Trophoblast cell (in vitro differentiated cells and primary cell): ENCODE measurements around the gene CD180.

Experiments
- DNase-seq, 2 donors: peaks; one replicate each; pipeline ENCODE4 v3.0.0-alpha.2; 2016
- H2AFZ ChIP-seq: 2 replicates; pipeline ENCODE4 v1.6.1; 2013; ENCODE audit warnings: low read length, moderate library complexity, mild to moderate bottlenecking; ENCODE audit not compliant: insufficient read depth, poor library complexity
- H2AK5ac ChIP-seq: 2 replicates; pipeline ENCODE4 v1.6.1; 2013; ENCODE audit warnings: mild to moderate bottlenecking, low read length
- H2BK120ac ChIP-seq: 2 replicates; pipeline ENCODE4 v1.6.1; 2013; ENCODE audit warnings: low read length, mild to moderate bottlenecking, moderate library complexity; ENCODE audit not compliant: insufficient read depth, poor library complexity
- H2BK12ac ChIP-seq: 2 replicates; pipeline ENCODE4 v1.6.1; 2013; ENCODE audit warnings: mild to moderate bottlenecking, low read length, moderate library complexity
- H2BK5ac ChIP-seq: 2 replicates; pipeline ENCODE4 v1.6.1; 2013; ENCODE audit warnings: low read length, low read depth, moderate library complexity, mild to moderate bottlenecking; ENCODE audit not compliant: poor library complexity
- H3K14ac ChIP-seq: 2 replicates; pipeline ENCODE4 v1.6.1; 2013; ENCODE audit warnings: mild to moderate bottlenecking, low read length
- H3K18ac ChIP-seq: 2 replicates; pipeline ENCODE4 v1.6.1; 2013; ENCODE audit warnings: mild to moderate bottlenecking, low read length
- H3K23ac ChIP-seq: 2 replicates; pipeline ENCODE4 v1.6.1; 2013; ENCODE audit warnings: low read length
- H3K27ac ChIP-seq: 2 replicates; pipeline ENCODE4 v1.5.1; 2013; ENCODE audit warnings: low read depth, mild to moderate bottlenecking, inconsistent platforms, low read length, moderate library complexity
- H3K27me3 ChIP-seq: 2 replicates; pipeline ENCODE4 v1.6.1; 2013; ENCODE audit warnings: inconsistent platforms, mild to moderate bottlenecking, low read length, moderate library complexity; ENCODE audit not compliant: insufficient read depth
- H3K36me3 ChIP-seq, 2 experiments: 1 replicate in 1 of 2; 2 replicates in 1 of 2; pipeline ENCODE4 v1.6.1; 2013; ENCODE audit warnings: low read length in 2 of 2, mild to moderate bottlenecking in 2 of 2, moderate library complexity in 1 of 2; ENCODE audit not compliant: insufficient read depth in 2 of 2, control insufficient read depth in 1 of 2
- H3K4ac ChIP-seq: 2 replicates; pipeline ENCODE4 v1.6.1; 2013; ENCODE audit warnings: low read depth, mild to moderate bottlenecking, low read length, moderate library complexity
- H3K4me1 ChIP-seq, 2 experiments: 1 replicate in 1 of 2; 2 replicates in 1 of 2; pipeline ENCODE4 v1.6.1; 2013; ENCODE audit warnings: low read length in 2 of 2, mild to moderate bottlenecking in 2 of 2, moderate library complexity in 1 of 2; ENCODE audit not compliant: insufficient read depth in 2 of 2, control insufficient read depth in 1 of 2
- H3K4me2 ChIP-seq: 2 replicates; pipeline ENCODE4 v1.6.1; 2013; ENCODE audit warnings: inconsistent platforms, mild to moderate bottlenecking, low read length, moderate library complexity
- H3K4me3 ChIP-seq: 2 replicates; pipeline ENCODE4 v1.5.1; 2013; ENCODE audit warnings: mild to moderate bottlenecking, low read depth, low read length, inconsistent platforms
- H3K79me1 ChIP-seq: one replicate; pipeline ENCODE4 v1.6.1; 2013; ENCODE audit warnings: low read length
- H3K79me2 ChIP-seq: 2 replicates; pipeline ENCODE4 v1.6.1; 2013; ENCODE audit warnings: low read length, mild to moderate bottlenecking; ENCODE audit not compliant: control insufficient read depth, insufficient read depth, poor library complexity
- H3K9ac ChIP-seq: 2 replicates; pipeline ENCODE4 v1.6.1; 2013; ENCODE audit warnings: mild to moderate bottlenecking, low read length
- H3K9me3 ChIP-seq: 2 replicates; pipeline ENCODE4 v1.6.1; 2013; ENCODE audit warnings: low read depth, mild to moderate bottlenecking, control low read depth, inconsistent platforms, low read length; ENCODE audit not compliant: insufficient read depth
- H4K12ac ChIP-seq: 2 replicates; pipeline ENCODE4 v1.6.1; 2013; ENCODE audit warnings: low read depth, mild to moderate bottlenecking, low read length, moderate library complexity
- H4K8ac ChIP-seq: 2 replicates; pipeline ENCODE4 v1.6.1; 2013; ENCODE audit warnings: low read depth, mild to moderate bottlenecking, low read length, moderate library complexity
- H4K91ac ChIP-seq: one replicate; pipeline ENCODE4 v1.6.1; 2013; ENCODE audit warnings: low read depth, mild to moderate bottlenecking, low read length, moderate library complexity
- WGBS: extraction: QIAGEN DNeasy Blood & Tissue Kit; methylation state at CpG from one replicate; pipeline ENCODE4 v1.1.7; 2013; ENCODE audit warnings: missing lambda C conversion rate; ENCODE audit not compliant: insufficient read length, insufficient coverage; ENCODE audit errors: extremely low coverage; 5-methylcytosine and 5-hydroxymethylcytosine counted together

CD180 gene

DNA sequence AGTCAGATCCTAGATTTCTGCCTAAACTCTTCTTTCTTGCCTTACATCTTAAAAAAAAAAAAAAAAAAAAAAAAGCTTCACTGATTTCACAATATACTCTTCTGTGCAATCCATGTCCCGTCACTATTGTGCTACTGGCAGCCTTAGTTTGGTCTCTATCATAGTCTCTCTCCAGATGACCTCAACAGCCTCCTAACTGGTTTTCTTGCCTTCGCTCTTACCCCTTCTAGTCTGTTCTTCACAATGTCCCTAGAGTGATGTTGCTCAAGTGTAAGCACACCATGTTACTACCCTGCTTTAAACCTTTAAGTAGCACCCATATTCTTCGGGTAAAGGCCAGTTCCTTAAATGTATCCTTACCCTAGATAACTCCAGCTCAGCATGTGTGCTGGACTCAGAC, 25.8 kb downstream of the CD180 start:
- Histone ChIP-seq H3K14ac (no peak overlapping the region), H2BK5ac (no peak overlapping the region), H4K12ac (no peak overlapping the region), H3K4ac (no peak overlapping the region), H3K4me2 (no peak overlapping the region), H2AFZ (no peak overlapping the region), H3K36me3 (peaks cover 0 to 3% of the 10 kb centered on the region in 2 experiments), H4K91ac (no peak overlapping the region), H3K79me1 (peaks cover 10% of the 10 kb centered on the region), H3K4me1 (peaks cover 8 to 9% of the 10 kb centered on the region in 2 experiments), H2AK5ac (no peak overlapping the region), H3K9me3 (no peaks in the 10 kb centered on the region), H2BK120ac (no peak overlapping the region), H2BK12ac (no peak overlapping the region), H3K27me3 (no peaks in the 10 kb centered on the region), H3K23ac (no peak overlapping the region), H3K79me2 (no peaks in the 10 kb centered on the region), H4K8ac (no peak overlapping the region), H3K4me3 (no peak overlapping the region), H3K27ac (no peak overlapping the region), H3K9ac (no peak overlapping the region), H3K18ac (no peak overlapping the region)
- no peak for DNase-seq
- no CpG with 5 or more reads among the region's 3 CpGs for WGBS

DNA sequence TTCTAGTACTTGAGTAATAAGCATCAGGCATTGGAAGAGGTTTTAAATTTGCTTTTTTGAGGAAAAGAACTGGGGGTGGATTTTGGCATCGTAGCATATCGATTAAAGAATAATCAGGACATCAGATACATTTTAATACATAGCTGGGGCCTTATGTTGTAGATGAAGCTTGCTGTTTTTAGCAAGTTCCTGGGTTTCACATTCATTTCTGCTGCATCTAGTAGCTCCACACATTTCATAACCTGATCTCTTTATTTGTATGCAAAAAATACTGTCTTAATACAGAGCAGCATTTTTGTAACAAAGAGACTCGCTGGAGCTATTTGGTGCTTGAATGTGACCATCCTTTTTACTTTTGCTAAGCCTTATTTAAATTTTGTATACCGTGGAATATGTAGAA, 28.5 kb downstream of the CD180 start:
- H3K36me3 ChIP-seq = peaks cover 13 to 14% of the 10 kb centered on the region in 2 experiments
- no peak overlapping the region for H4K8ac ChIP-seq
- no peak overlapping the region for H2BK120ac ChIP-seq
- H3K23ac ChIP-seq = no peak overlapping the region
- H4K12ac ChIP-seq = no peak overlapping the region
- H3K79me2 ChIP-seq = no peaks in the 10 kb centered on the region
- peaks cover 9 to 11% of the 10 kb centered on the region in 2 experiments for H3K4me1 ChIP-seq
- WGBS = no CpG with 5 or more reads among the region's 4 CpGs
- H2AK5ac ChIP-seq = no peak overlapping the region
- H3K27ac ChIP-seq = no peak overlapping the region
- peaks cover 12% of the 10 kb centered on the region for H3K79me1 ChIP-seq
- no peak overlapping the region for H2AFZ ChIP-seq
- no peak overlapping the region for H2BK5ac ChIP-seq
- H3K4ac ChIP-seq = no peak overlapping the region
- no peak overlapping the region for H3K4me2 ChIP-seq
- H3K4me3 ChIP-seq = no peak overlapping the region
- H4K91ac ChIP-seq = no peak overlapping the region
- DNase-seq = no peak
- H3K27me3 ChIP-seq = no peaks in the 10 kb centered on the region
- H3K14ac ChIP-seq = no peak overlapping the region
- H3K9ac ChIP-seq = no peak overlapping the region
- no peak overlapping the region for H3K18ac ChIP-seq
- H2BK12ac ChIP-seq = no peak overlapping the region
- no peaks in the 10 kb centered on the region for H3K9me3 ChIP-seq

DNA sequence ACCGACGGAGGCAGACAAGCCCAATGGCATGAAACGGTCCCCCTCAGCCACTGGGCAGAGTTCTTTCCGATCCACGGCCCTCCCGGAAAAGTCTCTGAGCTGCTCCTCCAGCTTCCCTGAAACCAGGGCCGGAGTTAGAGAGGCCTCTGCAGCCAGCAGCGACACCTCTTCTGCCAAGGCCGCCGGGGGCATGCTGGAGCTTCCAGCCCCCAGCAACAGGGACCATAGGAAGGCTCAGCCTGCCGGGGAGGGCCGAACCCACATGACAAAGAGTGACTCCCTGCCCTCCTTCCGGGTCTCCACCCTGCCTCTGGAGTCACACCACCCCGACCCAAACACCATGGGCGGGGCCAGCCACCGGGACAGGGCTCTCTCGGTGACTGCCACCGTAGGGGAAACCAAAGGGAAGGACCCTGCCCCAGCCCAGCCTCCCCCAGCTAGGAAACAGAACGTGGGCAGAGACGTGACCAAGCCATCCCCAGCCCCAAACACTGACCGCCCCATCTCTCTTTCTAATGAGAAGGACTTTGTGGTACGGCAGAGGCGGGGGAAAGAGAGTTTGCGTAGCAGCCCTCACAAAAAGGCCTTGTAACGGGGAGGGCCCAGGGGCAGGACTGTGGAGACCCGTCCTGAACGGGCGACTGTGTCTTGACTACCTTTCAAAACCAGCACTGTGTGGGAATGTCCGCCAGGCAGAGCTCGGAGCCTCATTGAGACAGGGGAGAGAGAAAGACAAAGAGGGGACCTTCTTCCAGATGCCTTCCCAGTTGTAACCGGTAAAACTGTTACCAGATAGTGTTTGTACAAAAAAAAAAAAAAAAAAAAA, 29.9 kb downstream of the CD180 start:
- H2BK120ac ChIP-seq = peak overlapping the region; percentile 80
- peaks cover 12% of the 10 kb centered on the region for H3K79me1 ChIP-seq
- H3K9ac ChIP-seq = peak overlapping the region; percentile 59
- no CpG with 5 or more reads among the region's 31 CpGs for WGBS
- no peaks in the 10 kb centered on the region for H3K27me3 ChIP-seq
- H3K23ac ChIP-seq = no peak overlapping the region
- H4K8ac ChIP-seq = peak overlapping the region; percentile 89
- H4K12ac ChIP-seq = peak overlapping the region; percentile 79
- peak overlapping the region; percentile 61 for H2AK5ac ChIP-seq
- peak overlapping the region; percentile 56 for H2AFZ ChIP-seq
- peak overlapping the region; percentile 81 for H2BK12ac ChIP-seq
- peak overlapping the region; percentile 46 for H3K4ac ChIP-seq
- H3K4me2 ChIP-seq = peak overlapping the region; percentile 56
- no peaks in the 10 kb centered on the region for H3K79me2 ChIP-seq
- peak; percentile 4 to 41 for DNase-seq
- H3K36me3 ChIP-seq = peaks cover 14 to 17% of the 10 kb centered on the region in 2 experiments
- H3K14ac ChIP-seq = peak overlapping the region; percentile 83
- H3K18ac ChIP-seq = peak overlapping the region; percentile 42
- H3K27ac ChIP-seq = no peak overlapping the region
- H3K4me1 ChIP-seq = peaks cover 9 to 11% of the 10 kb centered on the region in 2 experiments
- no peak overlapping the region for H3K4me3 ChIP-seq
- H2BK5ac ChIP-seq = peak overlapping the region; percentile 16
- peak overlapping the region; percentile 69 for H4K91ac ChIP-seq
- H3K9me3 ChIP-seq = no peaks in the 10 kb centered on the region

DNA sequence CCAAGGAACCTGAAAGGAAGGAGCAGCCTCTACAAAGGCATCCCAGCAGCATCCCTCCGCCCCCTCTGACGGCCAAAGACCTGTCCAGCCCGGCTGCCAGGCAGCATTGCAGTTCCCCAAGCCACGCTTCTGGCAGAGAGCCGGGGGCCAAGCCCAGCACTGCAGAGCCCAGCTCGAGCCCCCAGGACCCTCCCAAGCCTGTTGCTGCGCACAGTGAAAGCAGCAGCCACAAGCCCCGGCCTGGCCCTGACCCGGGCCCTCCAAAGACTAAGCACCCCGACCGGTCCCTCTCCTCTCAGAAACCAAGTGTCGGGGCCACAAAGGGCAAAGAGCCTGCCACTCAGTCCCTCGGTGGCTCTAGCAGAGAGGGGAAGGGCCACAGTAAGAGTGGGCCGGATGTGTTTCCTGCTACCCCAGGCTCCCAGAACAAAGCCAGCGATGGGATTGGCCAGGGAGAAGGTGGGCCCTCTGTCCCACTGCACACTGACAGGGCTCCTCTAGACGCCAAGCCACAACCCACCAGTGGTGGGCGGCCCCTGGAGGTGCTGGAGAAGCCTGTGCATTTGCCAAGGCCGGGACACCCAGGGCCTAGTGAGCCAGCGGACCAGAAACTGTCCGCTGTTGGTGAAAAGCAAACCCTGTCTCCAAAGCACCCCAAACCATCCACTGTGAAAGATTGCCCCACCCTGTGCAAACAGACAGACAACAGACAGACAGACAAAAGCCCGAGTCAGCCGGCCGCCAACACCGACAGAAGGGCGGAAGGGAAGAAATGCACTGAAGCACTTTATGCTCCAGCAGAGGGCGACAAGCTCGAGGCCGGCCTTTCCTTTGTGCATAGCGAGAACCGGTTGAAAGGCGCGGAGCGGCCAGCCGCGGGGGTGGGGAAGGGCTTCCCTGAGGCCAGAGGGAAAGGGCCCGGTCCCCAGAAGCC, 30.8 kb downstream of the CD180 start:
- Histone ChIP-seq H3K14ac (peak overlapping the region; percentile 83), H3K79me1 (peaks cover 12% of the 10 kb centered on the region), H3K23ac (no peak overlapping the region)

More for the DNA sequence above, 30.8 kb downstream of the CD180 start:
- no peak overlapping the region for H3K27ac ChIP-seq
- H2BK12ac ChIP-seq = no peak overlapping the region
- no peaks in the 10 kb centered on the region for H3K79me2 ChIP-seq
- H2BK120ac ChIP-seq = peak overlapping the region; percentile 80
- peaks cover 9 to 11% of the 10 kb centered on the region in 2 experiments for H3K4me1 ChIP-seq
- no peak overlapping the region for H3K9ac ChIP-seq
- DNase-seq = peak; percentile 58 to 87
- H2AFZ ChIP-seq = peak overlapping the region; percentile 58
- H3K4me3 ChIP-seq = no peak overlapping the region
- no peak overlapping the region for H2BK5ac ChIP-seq
- no peaks in the 10 kb centered on the region for H3K9me3 ChIP-seq
- no peaks in the 10 kb centered on the region for H3K27me3 ChIP-seq
- no peak overlapping the region for H3K4ac ChIP-seq
- peak overlapping the region; percentile 79 for H4K12ac ChIP-seq
- peak overlapping the region; percentile 42 for H3K18ac ChIP-seq
- H4K8ac ChIP-seq = peak overlapping the region; percentile 89
- no CpG with 5 or more reads among the region's 36 CpGs for WGBS
- H4K91ac ChIP-seq = peak overlapping the region; percentile 69
- peaks cover 14 to 17% of the 10 kb centered on the region in 2 experiments for H3K36me3 ChIP-seq
- peak overlapping the region; percentile 28 for H2AK5ac ChIP-seq
- H3K4me2 ChIP-seq = peak overlapping the region; percentile 56
